ENCODE data around the gene PCNX2.

DNA sequence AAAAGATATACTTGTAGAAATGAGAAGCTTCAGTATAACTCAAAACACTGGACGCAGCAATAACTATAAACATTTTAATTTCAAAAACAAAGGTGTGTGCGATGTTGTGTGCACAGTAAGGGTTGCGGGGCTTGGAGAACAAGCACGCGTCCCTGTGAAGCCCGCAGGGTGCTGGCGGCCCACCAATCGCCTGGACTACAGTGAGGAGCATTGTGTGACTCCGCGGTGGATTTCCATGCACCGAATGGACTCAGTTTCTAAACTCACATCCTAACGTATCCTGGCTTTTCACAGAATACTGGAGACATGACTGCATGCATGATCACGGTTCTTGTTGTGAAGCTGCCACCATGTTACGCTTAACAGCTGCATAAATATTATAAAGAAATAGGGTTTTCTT is 312.1 kb downstream of the PCNX2 start:
- TF ChIP-seq POLR2A (IDR thresholded peaks at IDR 0.05; ENCODE audit: borderline replicate concordance, extremely low read depth, insufficient read depth, insufficient read length) (no peak), EZH2 (IDR thresholded peaks at IDR 0.05) (no peak), SIN3A (IDR thresholded peaks at IDR 0.05; ENCODE audit: low read depth) (no peak), EGR1 (IDR thresholded peaks at IDR 0.05; ENCODE audit: low read depth) (no peak), JUND (IDR thresholded peaks at IDR 0.05) (no peak)
- TF ChIP-seq, protein P1, sequence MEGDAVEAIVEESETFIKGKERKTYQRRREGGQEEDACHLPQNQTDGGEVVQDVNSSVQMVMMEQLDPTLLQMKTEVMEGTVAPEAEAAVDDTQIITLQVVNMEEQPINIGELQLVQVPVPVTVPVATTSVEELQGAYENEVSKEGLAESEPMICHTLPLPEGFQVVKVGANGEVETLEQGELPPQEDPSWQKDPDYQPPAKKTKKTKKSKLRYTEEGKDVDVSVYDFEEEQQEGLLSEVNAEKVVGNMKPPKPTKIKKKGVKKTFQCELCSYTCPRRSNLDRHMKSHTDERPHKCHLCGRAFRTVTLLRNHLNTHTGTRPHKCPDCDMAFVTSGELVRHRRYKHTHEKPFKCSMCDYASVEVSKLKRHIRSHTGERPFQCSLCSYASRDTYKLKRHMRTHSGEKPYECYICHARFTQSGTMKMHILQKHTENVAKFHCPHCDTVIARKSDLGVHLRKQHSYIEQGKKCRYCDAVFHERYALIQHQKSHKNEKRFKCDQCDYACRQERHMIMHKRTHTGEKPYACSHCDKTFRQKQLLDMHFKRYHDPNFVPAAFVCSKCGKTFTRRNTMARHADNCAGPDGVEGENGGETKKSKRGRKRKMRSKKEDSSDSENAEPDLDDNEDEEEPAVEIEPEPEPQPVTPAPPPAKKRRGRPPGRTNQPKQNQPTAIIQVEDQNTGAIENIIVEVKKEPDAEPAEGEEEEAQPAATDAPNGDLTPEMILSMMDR (IDR thresholded peaks at IDR 0.05 in 2 of 3, conservative IDR thresholded peaks at IDR 0.05 in 1 of 3; ENCODE audit: borderline replicate concordance in 1 of 3, insufficient read depth in 1 of 3, low read depth in 2 of 3, low read length in 2 of 3) = no peak
- TF ChIP-seq, protein P2, sequence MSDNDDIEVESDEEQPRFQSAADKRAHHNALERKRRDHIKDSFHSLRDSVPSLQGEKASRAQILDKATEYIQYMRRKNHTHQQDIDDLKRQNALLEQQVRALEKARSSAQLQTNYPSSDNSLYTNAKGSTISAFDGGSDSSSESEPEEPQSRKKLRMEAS (IDR thresholded peaks at IDR 0.05) = no peak

All from HCT116 (cell line).